Pulmonary artery endothelial cell (primary cell): ENCODE measurements around the gene ANO10. TPM values are rescaled to one million over a fixed set of nuclear protein-coding genes. Genes with fewer than 3 reads are reported as not detected.
"Not testable (repeated sequence)": the region's sequence is repeated elsewhere in the genome, so short reads cannot be mapped to it uniquely, and the experiment has no call there.

Source experiments
- DNase-seq: peaks from one replicate; pipeline ENCODE4 v3.0.0-alpha.2; 2011; ENCODE audit warnings: low read depth, low spot score
- total RNA-seq: library from RNA; depleted of rRNA; stranded (reverse); fragments of >200 nt; gene quantifications from 2 replicates; pipeline ENCODE4 v1.2.3, GENCODE V29; 2014

The ANO10 gene
- total RNA-seq, 1 donor from 2014 or later: 34.4 TPM

GRCh38 chr3:43379343-43379742, 242.5 kb downstream of the ANO10 start:
- no peak for DNase-seq

- DNase-seq: no peak
Observed at GRCh38 chr3:43378066-43378935, 243.5 kb downstream of the ANO10 start.

- DNase-seq: no peak
Observed at GRCh38 chr3:43373560-43373928, 248.3 kb downstream of the ANO10 start.

GRCh38 chr3:43372809-43373559, 248.8 kb downstream of the ANO10 start:
- no peak for DNase-seq

- no peak for DNase-seq
Observed at GRCh38 chr3:43372007-43372740, 249.6 kb downstream of the ANO10 start.

GRCh38 chr3:43371494-43371893, 250.3 kb downstream of the ANO10 start:
- DNase-seq: no peak

- DNase-seq: no peak
Observed at GRCh38 chr3:43370293-43370980, 251.4 kb downstream of the ANO10 start.

- no peak for DNase-seq
Observed at GRCh38 chr3:43369404-43370292, 252.2 kb downstream of the ANO10 start.

- DNase-seq: no peak
Observed at GRCh38 chr3:43366885-43367284, 254.9 kb downstream of the ANO10 start.

GRCh38 chr3:43366481-43366880, 255.3 kb downstream of the ANO10 start:
- no peak for DNase-seq

GRCh38 chr3:43365601-43366305, 256.1 kb downstream of the ANO10 start:
- DNase-seq: no peak

GRCh38 chr3:43364926-43365325, 256.9 kb downstream of the ANO10 start:
- no peak for DNase-seq

- DNase-seq: no peak
Observed at GRCh38 chr3:43364494-43364893, 257.3 kb downstream of the ANO10 start.

GRCh38 chr3:43363621-43364266, 258.1 kb downstream of the ANO10 start:
- DNase-seq: no peak

- no peak for DNase-seq
Observed at GRCh38 chr3:43362961-43363360, 258.9 kb downstream of the ANO10 start.

GRCh38 chr3:43362183-43362582, 259.6 kb downstream of the ANO10 start:
- no peak for DNase-seq

GRCh38 chr3:43361077-43361476, 260.7 kb downstream of the ANO10 start:
- DNase-seq: no peak

GRCh38 chr3:43356033-43356432, 265.8 kb downstream of the ANO10 start:
- not testable (repeated sequence) for DNase-seq
